Left ventricle myocardium inferior (tissue), 1 donor: ENCODE results near the gene PDGFB. TPM values are rescaled to one million over a fixed set of nuclear protein-coding genes. Genes with fewer than 3 reads are reported as not detected.

ENCODE experiments used
- DNase-seq: peaks from one replicate; pipeline ENCODE4 v3.0.0-alpha.2; 2020
- H3K27ac ChIP-seq: fragments of 200-600 bp; replicated peaks from 2 replicates; pipeline ENCODE4 v1.8.0; 2021
- H3K27me3 ChIP-seq: fragments of 200-600 bp; 2 replicates; pipeline ENCODE4 v1.8.0; 2021; ENCODE audit warnings: low read depth
- H3K36me3 ChIP-seq: fragments of 200-600 bp; 2 replicates; pipeline ENCODE4 v1.8.0; 2021
- H3K4me1 ChIP-seq: fragments of 200-600 bp; 2 replicates; pipeline ENCODE4 v1.8.0; 2021
- H3K4me3 ChIP-seq: fragments of 200-600 bp; 2 replicates; pipeline ENCODE4 v1.8.0; 2021; ENCODE audit warnings: mild to moderate bottlenecking, moderate library complexity
- H3K9me3 ChIP-seq: fragments of 200-600 bp; replicated peaks from 2 replicates; pipeline ENCODE4 v1.8.0; 2021
- CTCF ChIP-seq: fragments of 200-600 bp; IDR thresholded peaks from 2 replicates; pipeline ENCODE4 v1.8.0; 2021; ENCODE audit warnings: antibody characterized with exemption, mild to moderate bottlenecking, borderline replicate concordance
- intact Hi-C: fragments of 100-400 bp; cut with micrococcal nuclease; formaldehyde crosslinking; loops from one replicate; pipeline ENCODE4 v1.11.0; 2022
- total RNA-seq: library from RNA; stranded (reverse); fragmentation: NEBNext Ultra II Directional; extraction: Animal tissue kit (Norgen Biotek cat#: 25700); gene quantifications from one replicate; pipeline ENCODE4 v1.2.1, GENCODE V29; 2021
- donor health status: DM: no; HTN: yes; CAD: no; lungs with severe emphysema.

The PDGFB gene
- total RNA-seq, 1 donor from 2014 or later, result 17.2 TPM

- Histone ChIP-seq H3K27ac (no peak overlapping the region), H3K27me3 (no peaks in the 10 kb centered on the region), H3K36me3 (no peaks in the 10 kb centered on the region), H3K4me1 (peaks cover 11% of the 10 kb centered on the region), H3K9me3 (no peaks in the 10 kb centered on the region), H3K4me3 (no peak overlapping the region)
- DNase-seq, result no peak
- no peak for TF ChIP-seq CTCF
- intact Hi-C loops, result no loop called here
Measured at GRCh38 chr22:39207141-39208012, 37.4 kb downstream of the PDGFB start.

GRCh38 chr22:39206491-39206890, 38.3 kb downstream of the PDGFB start:
- H3K9me3 ChIP-seq, result no peaks in the 10 kb centered on the region
- no peak for TF ChIP-seq CTCF
- intact Hi-C loops, result no loop called here
- H3K4me3 ChIP-seq, result no peak overlapping the region
- no peak for DNase-seq
- no peaks in the 10 kb centered on the region for H3K36me3 ChIP-seq
- H3K27ac ChIP-seq, result no peak overlapping the region
- H3K4me1 ChIP-seq, result peaks cover 15% of the 10 kb centered on the region
- H3K27me3 ChIP-seq, result no peaks in the 10 kb centered on the region

- peaks cover 15% of the 10 kb centered on the region for H3K4me1 ChIP-seq
- no peak for TF ChIP-seq CTCF
- intact Hi-C loops, result no loop called here
- H3K36me3 ChIP-seq, result no peaks in the 10 kb centered on the region
- H3K27ac ChIP-seq, result no peak overlapping the region
- H3K27me3 ChIP-seq, result no peaks in the 10 kb centered on the region
- no peak for DNase-seq
- no peaks in the 10 kb centered on the region for H3K9me3 ChIP-seq
- no peak overlapping the region for H3K4me3 ChIP-seq
Measured at GRCh38 chr22:39205344-39206021, 39.3 kb downstream of the PDGFB start.

- intact Hi-C loops, result no loop called here
- H3K4me1 ChIP-seq, result peaks cover 15% of the 10 kb centered on the region
- H3K36me3 ChIP-seq, result no peaks in the 10 kb centered on the region
- no peaks in the 10 kb centered on the region for H3K9me3 ChIP-seq
- no peak overlapping the region for H3K4me3 ChIP-seq
- no peak for TF ChIP-seq CTCF
- no peak for DNase-seq
- H3K27me3 ChIP-seq, result no peaks in the 10 kb centered on the region
- H3K27ac ChIP-seq, result no peak overlapping the region
Measured at GRCh38 chr22:39204216-39204615, 40.6 kb downstream of the PDGFB start.

- Histone ChIP-seq H3K36me3 (no peaks in the 10 kb centered on the region), H3K9me3 (peaks cover 21% of the 10 kb centered on the region), H3K4me1 (peaks cover 4% of the 10 kb centered on the region), H3K27me3 (no peaks in the 10 kb centered on the region), H3K27ac (no peak overlapping the region), H3K4me3 (no peak overlapping the region)
- no peak for DNase-seq
- no peak for TF ChIP-seq CTCF
- intact Hi-C loops, result no loop called here
Measured at GRCh38 chr22:39197578-39197977, 47.2 kb downstream of the PDGFB start.
